GM20431 (cell line): ENCODE measurements around the gene TNFSF13.

Source experiments
- in situ Hi-C: fragments of 300-500 bp; cut with MseI, MboI; formaldehyde crosslinking; loops from one replicate; pipeline ENCODE4 v1.15.0; 2020; ENCODE audit warnings: low sequenced_read_pairs; ENCODE audit not compliant: unreplicated experiment

TNFSF13 gene

GRCh38 chr17:7558544-7559319 lies at the start of gene TNFSF13:
TSS of gene TNFSF13 (plus strand) at chr17:7558750. CDS start at chr17:7559040, 290 bp downstream.
- in situ Hi-C loops = no loop called here

DNA sequence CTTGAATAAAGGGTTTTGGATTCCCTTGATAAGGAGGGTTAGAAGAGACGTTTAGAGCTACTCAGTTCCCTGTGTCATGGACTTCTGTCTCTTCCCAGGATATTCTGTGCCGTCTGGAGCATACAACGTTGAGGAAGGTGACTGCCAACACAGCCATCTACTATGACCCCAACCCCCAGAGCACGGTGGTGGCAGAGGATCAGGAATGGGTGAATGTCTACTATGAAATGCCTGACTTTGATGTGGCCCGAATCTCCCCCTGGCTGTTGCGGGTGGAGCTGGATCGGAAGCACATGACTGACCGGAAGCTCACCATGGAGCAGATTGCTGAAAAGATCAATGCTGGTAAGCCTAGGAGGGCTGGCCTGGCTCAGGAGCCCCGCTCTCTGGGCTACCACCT lies 49.7 kb upstream of the TNFSF13 start:
- in situ Hi-C loops = no loop called here

DNA sequence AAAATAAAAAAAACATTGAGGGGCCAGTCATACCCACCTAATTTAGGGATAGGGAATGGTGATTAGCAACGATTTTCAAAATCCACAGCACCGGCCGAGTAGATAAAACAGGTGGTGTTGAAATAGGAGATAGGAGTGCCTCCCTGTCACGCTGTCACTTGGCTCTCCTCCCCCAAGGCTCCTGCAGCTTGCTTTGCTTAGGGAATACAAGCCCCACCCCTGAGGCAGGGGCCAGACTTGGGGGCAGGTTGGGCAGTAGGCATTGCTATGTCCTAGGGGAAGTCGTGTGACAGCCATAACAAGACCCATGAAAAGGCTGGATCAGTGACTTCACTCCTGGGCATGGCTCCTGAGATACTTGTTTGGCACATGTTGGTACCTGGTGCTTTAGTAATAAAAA lies 48.6 kb upstream of the TNFSF13 start:
- in situ Hi-C loops = loop anchor here (10.0 kb wide), 1 partner anchor 55 kb away; the partner anchor contains the start of gene SENP3

GRCh38 chr17:7511108-7511507 lies 47.4 kb upstream of the TNFSF13 start:
- in situ Hi-C loops = loop anchor here (10.0 kb wide), 1 partner anchor 54 kb away; the partner anchor contains the start of gene SENP3

DNA sequence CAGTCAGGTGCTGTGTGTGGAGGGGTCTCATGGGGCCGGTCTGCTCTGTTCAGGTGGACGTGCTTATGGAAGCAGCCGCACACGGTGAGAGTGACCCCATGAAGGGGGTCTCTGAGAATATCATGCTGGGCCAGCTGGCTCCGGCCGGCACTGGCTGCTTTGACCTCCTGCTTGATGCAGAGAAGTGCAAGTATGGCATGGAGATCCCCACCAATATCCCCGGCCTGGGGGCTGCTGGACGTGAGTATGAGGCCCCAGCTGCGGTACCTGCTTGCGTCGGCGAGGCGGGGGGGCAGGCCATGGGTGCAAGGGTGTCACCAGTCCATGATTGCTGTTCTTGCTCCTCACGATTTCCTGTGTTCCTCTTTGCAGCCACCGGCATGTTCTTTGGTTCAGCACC lies 46.4 kb upstream of the TNFSF13 start:
- in situ Hi-C loops = loop anchor here (10.0 kb wide), 1 partner anchor 53 kb away; the partner anchor contains the start of gene SENP3

- in situ Hi-C loops = loop anchor here (10.0 kb wide), 1 partner anchor 52 kb away; the partner anchor contains the start of gene SENP3
These were observed 45.6 kb upstream of the TNFSF13 start for GRCh38 chr17:7512824-7513540.

DNA sequence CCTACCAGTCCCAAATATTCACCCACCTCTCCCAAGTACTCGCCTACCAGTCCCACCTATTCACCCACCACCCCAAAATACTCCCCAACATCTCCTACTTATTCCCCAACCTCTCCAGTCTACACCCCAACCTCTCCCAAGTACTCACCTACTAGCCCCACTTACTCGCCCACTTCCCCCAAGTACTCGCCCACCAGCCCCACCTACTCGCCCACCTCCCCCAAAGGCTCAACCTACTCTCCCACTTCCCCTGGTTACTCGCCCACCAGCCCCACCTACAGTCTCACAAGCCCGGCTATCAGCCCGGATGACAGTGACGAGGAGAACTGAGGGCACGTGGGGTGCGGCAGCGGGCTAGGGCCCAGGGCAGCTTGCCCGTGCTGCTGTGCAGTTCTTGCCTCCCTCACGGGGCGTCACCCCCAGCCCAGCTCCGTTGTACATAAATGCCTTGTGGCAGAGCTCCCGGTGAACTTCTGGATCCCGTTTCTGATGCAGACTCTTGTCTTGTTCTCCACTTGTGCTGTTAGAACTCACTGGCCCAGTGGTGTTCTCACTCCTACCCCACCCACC lies 44.6 kb upstream of the TNFSF13 start:
- in situ Hi-C loops = loop anchor here (10.0 kb wide), 1 partner anchor 51 kb away; the partner anchor contains the start of gene SENP3

DNA sequence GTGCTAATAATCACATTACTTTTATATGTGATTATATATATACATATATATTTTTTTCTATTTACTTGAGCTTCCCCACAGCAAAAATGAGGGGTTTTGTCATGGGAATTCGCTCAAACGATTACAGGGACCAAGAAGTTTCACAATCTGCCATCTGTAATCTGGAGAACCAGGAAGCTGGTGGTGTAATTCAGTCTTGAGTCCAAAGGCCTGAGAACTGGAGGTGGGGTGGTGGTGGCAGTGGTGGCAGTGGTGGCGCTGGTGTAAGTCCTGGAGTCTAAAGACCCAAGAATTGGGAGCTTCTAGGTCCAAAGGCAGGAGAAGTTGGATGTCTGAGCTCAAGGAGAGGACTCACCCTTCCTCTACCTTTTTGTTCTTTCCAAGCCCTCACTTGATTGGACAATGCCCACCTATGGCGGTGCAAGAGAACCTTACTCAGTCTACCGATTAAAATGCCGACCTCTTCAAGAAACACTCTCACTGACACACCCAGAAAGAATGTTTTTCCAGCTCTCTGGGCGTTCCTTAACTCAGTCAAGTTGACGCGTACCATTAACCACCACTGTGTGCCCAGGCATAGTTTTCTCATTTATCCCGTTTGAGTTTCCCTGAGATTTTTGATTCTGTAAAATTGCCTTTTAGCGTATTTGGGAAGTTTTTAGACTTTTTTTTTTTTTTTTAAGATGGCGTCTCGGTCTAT lies 42.5 kb upstream of the TNFSF13 start:
- in situ Hi-C loops = loop anchor here (10.0 kb wide), 1 partner anchor 49 kb away; the partner anchor contains the start of gene SENP3

- in situ Hi-C loops = no loop called here
These were observed 35.5 kb upstream of the TNFSF13 start for GRCh38 chr17:7523033-7523432.

GRCh38 chr17:7528842-7529241 lies 29.7 kb upstream of the TNFSF13 start:
- in situ Hi-C loops = no loop called here

DNA sequence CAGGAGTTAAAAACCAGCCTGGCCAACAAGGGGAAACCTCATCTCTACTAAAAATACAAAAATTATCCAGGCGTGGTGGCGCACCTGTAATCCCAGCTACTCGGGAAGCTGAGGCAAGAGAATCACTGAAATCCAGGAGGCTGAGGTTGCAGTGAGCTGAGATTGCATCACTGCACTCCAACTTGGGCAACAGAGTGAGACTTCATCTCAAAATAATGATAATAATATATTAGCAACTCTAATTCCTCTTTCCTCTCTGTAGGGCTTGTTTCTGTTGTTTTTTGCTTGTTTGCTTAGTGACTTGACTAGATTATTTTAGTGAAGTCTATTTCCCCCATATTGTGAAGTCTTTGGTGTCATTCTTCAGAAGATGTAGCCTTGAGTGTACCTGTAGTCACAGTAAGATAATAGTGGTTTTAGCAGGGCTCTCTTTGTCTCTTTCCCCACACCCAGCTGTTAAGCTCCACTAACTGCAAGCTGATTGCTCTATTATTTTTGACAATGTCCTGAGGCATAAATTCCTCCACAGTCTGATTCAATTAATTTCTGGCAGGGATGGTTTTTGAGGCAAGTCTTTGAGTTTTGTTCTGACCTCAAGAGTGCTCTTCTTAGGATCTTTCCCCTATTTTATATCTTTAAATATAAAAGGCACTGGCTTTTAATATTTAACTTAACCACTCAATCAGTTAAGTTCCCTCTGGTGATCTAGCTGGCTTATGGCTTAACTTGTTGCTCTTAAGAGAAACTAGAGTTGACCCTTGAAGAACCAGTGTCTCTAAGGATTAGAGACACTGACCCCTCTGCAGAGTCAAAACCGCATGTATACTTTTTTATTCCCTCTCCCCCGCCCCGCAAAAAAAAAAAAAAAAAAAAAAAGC lies 28.3 kb upstream of the TNFSF13 start:
- in situ Hi-C loops = no loop called here

DNA sequence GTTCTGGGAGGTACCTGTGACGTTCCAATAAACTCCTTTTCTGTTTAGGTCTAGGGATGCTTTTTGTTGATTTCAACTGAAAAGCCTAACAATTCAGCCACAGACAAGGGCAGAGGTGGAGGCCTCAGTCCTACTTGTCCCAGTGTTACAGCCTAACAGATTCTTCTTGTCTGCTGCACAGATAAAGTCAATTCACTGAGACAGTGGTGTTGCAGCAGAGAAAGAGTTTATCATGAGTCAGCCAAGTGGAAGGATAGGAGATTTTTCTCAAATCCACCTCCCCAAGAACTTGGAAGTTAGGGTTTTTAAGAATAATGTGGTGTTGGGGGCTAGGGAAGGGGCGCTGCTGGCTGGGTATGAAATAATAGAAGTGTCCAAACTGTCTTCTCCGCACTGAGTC lies 20.5 kb upstream of the TNFSF13 start:
- in situ Hi-C loops = no loop called here

DNA sequence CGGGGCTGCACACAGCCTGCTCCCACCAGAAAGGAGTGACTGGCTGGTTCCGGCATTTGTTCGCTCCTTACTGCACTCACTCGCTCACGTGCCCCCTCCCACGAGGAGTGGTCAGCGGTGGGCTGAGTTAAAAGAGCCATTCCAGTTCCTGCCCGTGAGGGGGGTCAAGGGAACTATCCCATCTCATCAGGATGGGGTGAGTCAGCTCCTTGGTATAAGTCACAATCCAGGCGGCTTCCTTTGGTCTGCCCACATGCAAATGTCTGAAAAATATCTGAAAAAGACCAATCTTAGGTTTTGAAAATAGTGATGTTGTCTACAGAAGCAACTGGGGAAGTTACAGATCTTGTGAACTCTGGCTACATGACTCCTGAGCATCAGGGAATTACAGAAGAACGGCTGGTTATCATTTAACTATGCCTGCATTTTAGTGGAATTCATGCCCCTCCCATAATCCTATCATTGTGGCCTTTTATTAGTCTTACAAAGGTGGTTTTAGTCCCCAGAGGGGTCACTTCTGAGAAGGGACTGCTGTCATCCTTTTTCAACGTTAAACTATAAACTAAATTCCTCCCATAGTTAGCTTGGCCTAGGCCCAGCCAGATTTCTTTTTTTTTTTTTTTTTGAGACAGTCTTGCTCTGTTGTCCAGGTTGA lies 19.5 kb upstream of the TNFSF13 start:
- in situ Hi-C loops = no loop called here

DNA sequence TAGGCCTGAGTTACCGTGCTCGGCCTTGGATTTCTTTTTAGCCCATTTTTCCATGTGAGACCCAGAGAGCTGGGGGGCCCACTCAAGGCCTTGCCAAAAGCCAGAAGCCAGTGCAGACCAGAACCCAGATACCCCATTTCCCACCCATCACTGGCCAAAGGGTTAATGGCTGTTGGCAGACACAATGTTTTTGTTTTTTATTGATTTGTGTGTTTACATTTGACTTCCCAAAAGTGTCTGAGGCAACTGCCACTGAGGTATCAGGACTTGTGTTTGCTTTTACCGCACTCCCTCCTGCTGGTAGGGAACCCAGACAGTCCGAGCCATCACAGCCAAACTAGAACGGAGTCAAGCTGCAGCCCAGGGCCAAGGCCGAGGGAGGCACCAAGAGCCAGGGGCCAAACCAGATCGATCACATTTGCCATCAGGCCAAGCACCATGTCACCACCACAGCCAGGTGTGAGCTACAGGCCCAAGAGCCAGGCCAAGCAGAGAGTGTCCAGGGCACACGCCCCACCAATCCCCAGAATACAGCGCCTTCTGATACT lies 17.4 kb upstream of the TNFSF13 start:
- in situ Hi-C loops = no loop called here

DNA sequence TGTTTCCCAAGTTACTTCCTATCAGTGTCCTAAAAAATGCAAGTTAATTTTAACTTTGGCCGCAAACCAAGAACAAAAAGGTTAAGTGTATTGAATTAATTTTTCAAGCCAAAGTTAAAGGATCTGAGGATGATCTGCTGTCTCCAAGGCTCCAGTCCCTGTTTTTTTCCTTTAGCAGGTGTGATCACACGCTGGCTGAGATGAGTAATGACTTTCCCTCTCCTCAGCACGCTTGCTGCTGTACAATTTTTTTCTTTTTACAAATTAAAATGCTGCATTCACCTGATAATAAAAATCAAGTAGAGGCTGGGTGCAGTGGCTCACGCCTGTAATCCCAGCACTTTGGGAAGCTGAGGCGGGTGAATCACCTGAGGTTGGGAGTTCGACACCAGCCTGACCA lies 13.6 kb upstream of the TNFSF13 start:
- in situ Hi-C loops = no loop called here

DNA sequence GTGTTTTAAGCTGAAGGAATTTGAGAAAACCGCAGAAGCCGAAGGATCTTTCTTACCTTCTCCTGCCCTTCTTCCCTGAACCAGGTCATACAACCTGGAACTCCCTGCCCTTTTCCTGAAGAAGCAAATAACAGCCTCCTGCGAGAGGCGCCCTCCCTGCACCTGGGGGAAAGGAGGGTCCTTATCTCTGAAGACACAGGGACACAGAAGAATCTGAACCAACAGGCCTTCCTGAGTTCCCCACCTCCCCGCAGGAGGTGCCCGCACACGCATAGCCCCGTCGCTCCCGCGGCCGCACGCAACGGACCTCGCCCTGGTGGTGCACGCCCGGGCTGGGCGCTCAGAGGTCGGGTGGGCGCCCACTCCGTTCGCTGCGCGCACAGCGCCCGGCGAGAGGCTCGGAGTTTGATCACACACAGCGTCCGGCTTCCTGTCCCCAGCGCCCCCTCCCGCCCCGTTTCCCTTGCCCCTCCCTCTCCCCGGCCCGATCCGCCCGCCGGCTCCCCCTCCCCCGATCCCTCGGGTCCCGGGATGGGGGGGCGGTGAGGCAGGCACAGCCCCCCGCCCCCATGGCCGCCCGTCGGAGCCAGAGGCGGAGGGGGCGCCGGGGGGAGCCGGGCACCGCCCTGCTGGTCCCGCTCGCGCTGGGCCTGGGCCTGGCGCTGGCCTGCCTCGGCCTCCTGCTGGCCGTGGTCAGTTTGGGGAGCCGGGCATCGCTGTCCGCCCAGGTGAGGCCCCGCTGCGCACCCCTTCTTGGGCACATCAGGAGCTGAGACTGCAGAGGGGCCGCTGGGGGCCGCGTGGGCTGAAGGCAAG lies 9.8 kb upstream of the TNFSF13 start, which contains the start of gene TNFSF12:
Gene TNFSF12 (plus strand): TSS at position 474 of the 816 bp plus-strand sequence. CDS start 96 bp downstream, at position 570.
- in situ Hi-C loops = no loop called here

GRCh38 chr17:7549401-7550055 lies 9.0 kb upstream of the TNFSF13 start:
- in situ Hi-C loops = no loop called here
